Activated CD4-positive, CD25-positive, alpha-beta regulatory T cell treated with anti-CD3 and anti-CD28 coated beads, Interleukin-2, amount 50 U/mL, for 24 hours (primary cell): ENCODE data around the gene ANGPTL4.

Experiments
- ATAC-seq, 2 donors: fragments of 150-1000 bp; cut with Tn5 transposase; one replicate each; pipeline ENCODE4 v1.10.0; 2021; ENCODE audit warnings: mild to moderate bottlenecking in 1 of 2, moderate library complexity in 1 of 2

ANGPTL4 gene

DNA sequence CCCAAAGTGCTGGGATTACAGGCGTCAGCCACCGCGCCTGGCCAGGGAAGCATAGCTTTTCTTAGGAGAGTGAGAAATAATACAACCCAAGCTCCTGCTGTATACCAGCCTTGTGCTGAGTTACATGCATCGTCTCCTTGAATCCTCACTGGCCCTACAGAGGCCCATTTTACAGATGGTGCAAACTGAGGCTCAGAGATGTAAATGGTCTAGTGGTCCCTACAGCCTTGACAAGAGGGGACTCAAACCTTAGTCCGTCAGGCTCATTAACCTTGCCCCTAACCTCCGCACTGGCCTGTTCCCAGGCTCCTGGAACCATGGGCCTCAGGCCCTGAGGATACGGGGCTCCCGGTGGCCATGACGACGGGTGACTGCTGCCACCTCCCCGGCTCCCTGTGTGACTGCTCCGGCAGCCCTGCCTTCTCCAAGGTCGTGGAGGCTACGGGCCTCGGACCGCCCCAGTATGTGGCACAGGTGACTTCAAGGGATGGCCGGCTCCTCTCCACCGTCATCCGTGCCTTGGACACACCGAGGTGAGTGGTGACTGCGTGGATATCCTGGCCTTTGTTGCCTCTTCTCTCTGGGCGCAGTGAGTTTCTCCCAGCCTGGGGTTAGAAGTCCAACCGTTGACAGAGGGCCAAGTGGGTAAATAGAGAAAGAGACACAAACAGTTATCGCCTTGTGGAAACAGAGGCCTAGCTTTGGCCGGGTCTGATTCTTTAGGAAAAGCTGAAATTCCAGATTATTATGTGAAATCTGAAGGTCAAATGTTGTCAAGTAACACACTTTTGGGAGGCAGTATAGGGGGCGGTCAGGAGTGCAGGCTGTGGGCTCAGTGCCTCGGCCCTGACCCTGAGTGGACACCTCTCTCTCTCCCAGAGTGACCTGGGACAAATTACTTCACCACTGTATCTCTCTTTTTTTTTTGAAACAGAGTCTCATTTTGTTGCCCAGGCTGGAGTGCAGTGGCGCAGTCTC is 57.8 kb downstream of the ANGPTL4 start:
- ATAC-seq, result no peak

- ATAC-seq, result no peak
These were observed 59.9 kb downstream of the ANGPTL4 start for GRCh38 chr19:8423817-8424223.
